NCI-H1694 (cell line): ENCODE measurements around the gene MPPE1.
A peak's percentile ranks its signal among the peaks of the same experiment; 100 is the strongest.
"Not testable (repeated sequence)": the region's sequence is repeated elsewhere in the genome, so short reads cannot be mapped to it uniquely, and the experiment has no call there.

Experiments used
- DNase-seq: peaks from one replicate; lab custom pipeline; 2025; lab: John Stamatoyannopoulos, UW

Gene MPPE1

GRCh38 chr18:11857177-11857887 is 50.8 kb downstream of the MPPE1 start:
- no peak for DNase-seq

DNA sequence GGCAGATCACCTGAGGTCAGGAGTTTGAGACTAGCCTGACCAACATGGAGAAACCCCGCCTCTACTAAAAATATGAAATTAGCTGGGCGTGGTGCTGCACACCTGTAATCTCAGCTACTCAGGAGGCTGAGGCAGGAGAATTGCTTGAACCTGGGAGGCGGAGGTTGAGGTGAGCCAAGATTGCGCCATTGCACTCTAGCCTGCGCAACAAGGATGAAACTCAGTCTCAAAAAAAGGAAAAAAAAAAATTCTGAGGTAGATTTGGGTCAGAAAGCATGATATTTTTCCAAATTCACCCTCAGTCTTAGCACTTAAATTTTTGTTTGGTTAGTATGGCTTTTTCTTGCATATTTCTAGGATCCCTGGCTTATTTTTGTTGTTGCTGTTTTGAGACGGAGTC is 53.6 kb downstream of the MPPE1 start:
- DNase-seq, result not testable (repeated sequence)

DNA sequence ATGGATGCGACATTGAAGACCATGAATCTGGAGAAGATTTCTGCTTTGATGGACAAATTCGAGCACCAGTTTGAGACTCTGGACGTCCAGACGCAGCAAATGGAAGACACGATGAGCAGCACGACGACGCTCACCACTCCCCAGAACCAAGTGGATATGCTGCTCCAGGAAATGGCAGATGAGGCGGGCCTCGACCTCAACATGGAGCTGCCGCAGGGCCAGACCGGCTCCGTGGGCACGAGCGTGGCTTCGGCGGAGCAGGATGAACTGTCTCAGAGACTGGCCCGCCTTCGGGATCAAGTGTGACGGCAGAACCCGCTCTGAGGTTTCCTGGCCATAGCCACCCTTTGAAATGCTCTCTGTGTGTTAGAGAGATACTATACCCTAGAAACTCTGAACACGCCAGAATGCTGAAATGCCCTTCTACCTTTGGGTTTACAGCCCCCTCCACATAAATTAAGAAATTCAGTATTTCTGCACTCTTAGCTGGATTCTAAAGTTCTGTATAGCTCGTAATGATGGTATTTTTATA is 56.2 kb downstream of the MPPE1 start:
- no peak for DNase-seq

DNA sequence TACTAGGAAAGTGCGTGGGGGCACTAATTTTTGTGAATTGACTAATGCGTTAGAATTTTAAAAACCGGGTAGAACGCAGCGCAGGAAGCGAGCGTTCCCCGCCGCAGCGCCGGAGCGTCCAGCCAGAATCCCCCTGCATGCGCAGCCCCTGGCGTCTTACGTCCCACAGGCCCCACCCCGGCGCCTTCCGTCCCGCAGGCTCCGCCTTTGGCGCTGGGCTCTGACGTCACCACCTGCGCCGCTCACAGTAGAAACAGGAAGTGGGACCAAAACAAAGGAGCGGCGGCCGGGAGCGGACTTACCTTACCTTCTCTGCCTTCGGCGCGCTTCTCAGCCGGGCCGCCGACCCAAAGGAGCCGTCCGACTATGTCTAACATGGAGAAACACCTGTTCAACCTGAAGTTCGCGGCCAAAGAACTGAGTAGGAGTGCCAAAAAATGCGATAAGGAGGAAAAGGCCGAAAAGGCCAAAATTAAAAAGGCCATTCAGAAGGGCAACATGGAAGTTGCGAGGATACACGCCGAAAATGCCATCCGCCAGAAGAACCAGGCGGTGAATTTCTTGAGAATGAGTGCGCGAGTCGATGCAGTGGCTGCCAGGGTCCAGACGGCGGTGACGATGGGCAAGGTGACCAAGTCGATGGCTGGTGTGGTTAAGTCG is 56.8 kb downstream of the MPPE1 start, which contains the start of gene CHMP1B:
CHMP1B (plus strand) TSS at position 268 of the 660 bp plus-strand sequence; CDS start at position 367, 99 bp downstream.
- DNase-seq, result peak; percentile 81

GRCh38 chr18:11850821-11851145 is 57.3 kb downstream of the MPPE1 start:
- no peak for DNase-seq

- DNase-seq, result peak; percentile 4
Observed at GRCh38 chr18:11849841-11850634, 58.1 kb downstream of the MPPE1 start.

GRCh38 chr18:11849279-11849678 is 58.8 kb downstream of the MPPE1 start:
- DNase-seq, result no peak

- no peak for DNase-seq
Observed at GRCh38 chr18:11847811-11848210, 60.3 kb downstream of the MPPE1 start.

GRCh38 chr18:11845654-11846053 is 62.5 kb downstream of the MPPE1 start:
- DNase-seq, result no peak

DNA sequence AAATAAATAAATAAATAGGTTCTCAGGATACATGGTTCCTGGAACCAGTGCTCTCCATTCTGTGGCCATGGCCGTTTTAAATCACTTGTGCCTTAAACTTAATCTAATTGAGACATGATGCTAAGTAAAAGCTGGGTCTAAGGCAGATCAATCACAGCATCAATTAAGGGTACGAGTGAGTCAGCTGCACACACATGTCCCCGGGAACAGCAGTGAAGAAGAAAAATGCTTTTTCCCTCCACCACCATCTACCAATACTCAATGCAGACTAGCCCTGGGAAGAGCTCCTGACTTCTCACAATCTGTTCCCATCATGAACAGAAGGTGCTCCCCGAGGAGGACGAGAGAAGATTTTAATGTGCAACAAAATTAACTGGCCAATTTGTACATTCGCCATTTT is 63.7 kb downstream of the MPPE1 start:
- DNase-seq, result no peak

- no peak for DNase-seq
Observed at GRCh38 chr18:11842562-11842961, 65.6 kb downstream of the MPPE1 start.

DNA sequence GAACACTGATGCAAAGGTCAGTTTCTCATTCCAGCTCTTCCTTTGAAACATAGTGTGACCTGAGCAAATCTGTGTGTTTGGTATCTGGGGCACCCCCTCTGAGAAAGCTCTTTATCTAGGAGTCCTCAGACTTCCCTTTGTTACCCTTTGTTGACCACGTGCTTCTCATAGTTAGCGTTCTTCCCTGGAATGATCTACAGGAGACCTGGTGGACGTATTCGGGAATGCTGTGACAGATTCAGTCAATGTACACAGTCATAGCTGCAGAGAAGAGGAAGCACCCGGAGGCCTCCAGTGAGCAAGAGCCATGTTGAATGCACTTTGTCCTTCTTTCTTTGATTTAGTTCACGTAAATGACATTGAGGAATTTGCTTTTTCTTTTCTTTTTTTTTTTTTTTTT is 67.6 kb downstream of the MPPE1 start:
- no peak for DNase-seq

DNA sequence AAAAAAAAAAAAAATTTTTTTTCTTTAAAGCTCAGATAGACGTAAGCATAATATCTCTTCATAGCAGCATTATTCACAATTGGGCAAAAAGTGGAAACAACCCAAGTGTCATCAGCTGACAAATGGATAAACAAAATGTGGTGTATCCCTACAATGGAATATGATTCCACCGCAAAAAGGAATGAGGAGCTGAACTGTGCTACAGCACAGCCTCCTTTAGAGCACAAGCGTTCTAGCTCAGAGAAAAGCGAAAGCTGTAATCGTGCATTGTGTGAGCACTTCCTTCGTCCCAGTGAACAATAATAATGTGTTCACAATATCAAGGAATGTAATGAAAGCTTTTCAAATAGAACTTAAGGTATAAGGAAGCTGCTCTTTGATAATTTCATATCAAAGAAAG is 68.6 kb downstream of the MPPE1 start:
- no peak for DNase-seq

- no peak for DNase-seq
Observed at GRCh38 chr18:11834772-11835171, 73.3 kb downstream of the MPPE1 start.
